Measurements from ENCODE around the gene HIPK1. TPM values are rescaled to one million over a fixed set of nuclear protein-coding genes. Genes with fewer than 3 reads are reported as not detected.

The HIPK1 gene
- 12.2 to 18.9 TPM (median 15.4 TPM) in 5 replicates for total RNA-seq (2022; extraction: Qiagen RNA extraction; ENCODE audit: low read depth)

DNA sequence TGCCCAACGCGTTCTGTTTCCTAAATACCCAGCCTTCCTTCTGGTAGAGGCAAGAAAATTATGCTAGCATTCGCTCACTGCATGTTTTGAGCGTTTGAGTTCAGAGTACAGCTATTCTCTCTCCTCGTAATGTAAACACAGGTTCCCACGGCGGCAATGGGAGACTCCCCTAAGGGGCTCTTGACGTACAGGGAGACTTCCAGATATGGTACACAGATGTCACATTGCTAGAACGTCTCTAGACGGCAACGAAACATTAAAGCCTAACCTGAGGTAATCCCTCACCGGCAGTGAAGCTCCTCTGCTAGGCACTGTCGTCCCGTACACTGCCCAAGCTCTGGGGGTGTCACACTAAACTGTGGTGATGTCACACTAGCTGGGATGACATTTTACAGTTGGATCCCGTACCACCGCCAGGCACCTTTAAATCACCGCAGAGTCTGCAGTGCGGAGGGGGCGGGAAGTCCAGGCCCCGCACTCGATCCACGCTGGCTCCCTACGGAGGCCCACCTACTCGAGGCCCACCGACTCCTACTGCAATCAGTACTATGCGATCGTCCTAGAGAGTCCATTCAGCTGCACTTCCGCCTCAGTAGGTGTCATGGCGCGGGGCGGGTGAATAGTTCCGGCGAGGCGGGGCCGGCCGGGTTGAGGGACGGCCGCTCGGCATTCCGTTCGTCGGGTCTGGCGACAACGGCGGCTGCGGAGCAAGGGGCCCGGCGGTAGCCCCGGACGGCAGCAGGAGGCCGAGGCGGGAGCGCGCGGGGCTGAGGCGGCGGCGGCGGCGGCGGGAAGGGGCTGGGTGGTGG, at the start of gene HIPK1:
HIPK1 (plus strand) TSS at position 384 of the 809 bp plus-strand sequence.

DNA sequence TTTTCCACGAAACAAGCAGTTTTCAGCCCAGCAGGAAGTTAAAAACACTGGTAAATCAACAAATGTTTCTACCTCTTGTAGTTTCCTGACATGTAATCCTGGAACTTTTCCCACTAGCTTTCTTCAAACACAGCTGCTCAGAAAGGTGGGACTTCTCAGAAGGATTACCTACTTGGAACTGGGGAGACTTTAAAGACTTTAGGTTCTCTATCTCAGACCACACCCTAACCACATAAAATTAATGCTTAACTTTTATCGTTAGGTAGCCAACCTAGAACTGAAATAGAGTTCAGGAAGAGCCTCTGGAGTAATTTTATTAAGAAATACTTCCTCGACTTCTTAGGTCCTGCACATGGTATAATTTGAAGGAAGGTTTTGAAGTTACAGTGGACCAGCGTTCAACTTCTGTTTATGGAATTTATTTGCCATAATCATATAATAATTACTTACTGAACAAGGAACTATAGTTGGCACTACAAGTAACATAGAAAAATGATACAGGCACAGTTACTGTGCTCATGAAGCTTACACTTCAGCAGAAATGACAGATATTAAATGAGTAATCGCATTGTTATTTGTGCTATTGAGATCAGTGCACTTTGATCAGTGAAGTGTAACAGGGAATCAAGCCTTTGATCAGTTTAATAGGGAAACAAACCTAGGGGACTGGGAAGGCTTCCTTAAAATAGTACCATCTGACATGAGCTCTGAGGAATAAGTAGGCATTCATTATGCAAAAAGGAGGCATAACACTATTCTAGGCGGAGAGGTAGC, 41.5 kb upstream of the HIPK1 start, which contains the start of gene BCL2L15:
BCL2L15 (minus strand) TSS at position 180 of the 774 bp plus-strand sequence. CDS start 206 bp downstream, outside the sequence.

DNA sequence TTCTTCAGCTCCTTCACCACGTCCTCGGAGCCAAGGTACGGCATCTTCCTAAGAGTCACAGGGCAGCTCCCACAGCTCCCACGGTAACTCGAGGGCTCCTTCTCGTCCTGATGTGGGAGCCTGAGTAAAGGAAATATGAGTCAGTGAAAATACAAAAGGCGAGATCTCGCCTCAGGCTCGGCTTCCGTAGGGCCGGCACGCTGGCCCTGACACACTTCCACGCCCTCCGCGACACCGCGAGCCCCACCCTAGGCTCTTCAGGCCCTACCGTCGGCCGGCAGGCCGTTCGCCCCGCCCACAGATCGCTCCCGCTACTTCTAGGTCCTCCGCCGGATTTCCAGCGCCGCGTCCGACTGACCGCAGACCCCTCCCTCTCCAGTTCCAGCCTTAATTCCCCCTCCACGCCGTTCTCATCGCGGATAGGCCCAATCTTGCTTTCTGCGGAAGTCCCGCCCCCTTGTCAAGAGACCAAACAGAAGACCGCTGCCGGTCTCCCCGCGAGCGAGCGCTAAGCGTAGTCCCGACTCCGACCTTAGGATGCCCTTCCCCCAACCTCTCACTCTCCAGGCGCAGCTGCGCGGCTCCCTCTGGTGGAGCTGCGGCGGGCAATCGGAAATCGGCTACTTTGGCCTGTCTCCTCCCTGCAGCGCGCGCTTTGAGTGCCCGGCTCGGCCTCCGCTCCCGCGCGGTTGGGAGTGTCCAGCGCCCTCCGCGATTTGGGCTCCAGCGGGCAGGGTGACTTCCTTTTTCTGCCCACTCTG, 24.3 kb upstream of the HIPK1 start, which contains the start of the genes AP4B1 and DCLRE1B:
AP4B1 (minus strand) TSS at position 126 of the 761 bp plus-strand sequence; CDS start at position 44, 82 bp downstream.
DCLRE1B (plus strand) TSS at position 653 of the 761 bp plus-strand sequence. CDS start 261 bp downstream, outside the sequence.

DNA sequence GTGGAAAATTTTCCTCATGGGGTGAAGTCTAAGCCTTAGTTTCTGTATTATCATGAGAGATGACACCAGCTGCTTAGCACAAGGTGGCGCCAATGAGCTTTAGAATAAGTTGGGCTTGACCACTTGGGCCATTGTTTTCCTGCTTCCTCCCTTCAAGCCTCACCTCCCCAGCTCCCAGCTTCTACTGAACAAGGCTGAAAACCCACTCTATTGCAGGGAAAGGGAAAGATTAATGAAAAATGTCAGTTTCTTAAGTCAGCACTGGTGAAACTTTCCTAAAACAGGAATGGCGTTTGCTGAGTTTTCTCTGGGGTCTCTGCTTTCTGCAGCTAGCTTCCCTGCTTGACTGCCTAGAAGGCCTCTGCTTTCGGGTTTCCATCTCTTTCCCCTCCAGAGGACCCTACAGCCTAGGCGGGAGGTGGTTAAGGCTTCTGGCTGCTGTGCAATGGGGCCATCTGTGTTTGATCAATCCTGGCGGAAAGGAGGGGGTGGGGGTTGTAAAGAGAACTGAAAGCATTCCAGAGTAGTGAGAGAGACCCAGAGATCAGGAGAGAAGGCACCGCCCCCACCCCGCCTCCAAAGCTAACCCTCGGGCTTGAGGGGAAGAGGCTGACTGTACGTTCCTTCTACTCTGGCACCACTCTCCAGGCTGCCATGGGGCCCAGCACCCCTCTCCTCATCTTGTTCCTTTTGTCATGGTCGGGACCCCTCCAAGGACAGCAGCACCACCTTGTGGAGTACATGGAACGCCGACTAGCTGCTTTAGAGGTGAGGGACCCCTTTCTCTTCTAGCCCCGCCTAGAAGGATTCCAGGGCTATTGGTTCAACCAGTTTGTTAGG, 50.0 kb downstream of the HIPK1 start, which contains the start of gene OLFML3:
OLFML3 (plus strand) TSS at position 612 of the 840 bp plus-strand sequence; CDS start at position 655, 43 bp downstream.

Other genes starting within 250 kb of the HIPK1 start
- 12.5 to 14.8 TPM (median 14.3 TPM) in 5 replicates for gene PHTF1, start 169.8 kb upstream of the HIPK1 start, total RNA-seq (2022; extraction: Qiagen RNA extraction; ENCODE audit: low read depth)
- gene RSBN1, start 116.8 kb upstream of the HIPK1 start, total RNA-seq (2022; extraction: Qiagen RNA extraction; ENCODE audit: low read depth): 3.4 to 4.6 TPM (median 3.6 TPM) in 5 replicates
- gene PTPN22, start 57.6 kb upstream of the HIPK1 start, total RNA-seq (2022; extraction: Qiagen RNA extraction; ENCODE audit: low read depth): not detected in 5 replicates
- 0.19 to 1.7 TPM (median 0.75 TPM) in 5 replicates for gene BCL2L15, start 41.7 kb upstream of the HIPK1 start, total RNA-seq (2022; extraction: Qiagen RNA extraction; ENCODE audit: low read depth)
- gene AP4B1, start 24.5 kb upstream of the HIPK1 start, total RNA-seq (2022; extraction: Qiagen RNA extraction; ENCODE audit: low read depth): 7.4 to 11.3 TPM (median 8.5 TPM) in 5 replicates
- 7.3 to 9.7 TPM (median 8.8 TPM) in 5 replicates for gene DCLRE1B, start 24.0 kb upstream of the HIPK1 start, total RNA-seq (2022; extraction: Qiagen RNA extraction; ENCODE audit: low read depth)
- 3.4 to 5.4 TPM (median 4.0 TPM) in 5 replicates for gene OLFML3, start 50.1 kb downstream of the HIPK1 start, total RNA-seq (2022; extraction: Qiagen RNA extraction; ENCODE audit: low read depth)
- gene SYT6, start 224.5 kb downstream of the HIPK1 start, total RNA-seq (2022; extraction: Qiagen RNA extraction; ENCODE audit: low read depth): 0.25 to 0.89 TPM (median 0.46 TPM) in 5 replicates